ENCODE data around the gene SPACA4.

SPACA4 gene

DNA sequence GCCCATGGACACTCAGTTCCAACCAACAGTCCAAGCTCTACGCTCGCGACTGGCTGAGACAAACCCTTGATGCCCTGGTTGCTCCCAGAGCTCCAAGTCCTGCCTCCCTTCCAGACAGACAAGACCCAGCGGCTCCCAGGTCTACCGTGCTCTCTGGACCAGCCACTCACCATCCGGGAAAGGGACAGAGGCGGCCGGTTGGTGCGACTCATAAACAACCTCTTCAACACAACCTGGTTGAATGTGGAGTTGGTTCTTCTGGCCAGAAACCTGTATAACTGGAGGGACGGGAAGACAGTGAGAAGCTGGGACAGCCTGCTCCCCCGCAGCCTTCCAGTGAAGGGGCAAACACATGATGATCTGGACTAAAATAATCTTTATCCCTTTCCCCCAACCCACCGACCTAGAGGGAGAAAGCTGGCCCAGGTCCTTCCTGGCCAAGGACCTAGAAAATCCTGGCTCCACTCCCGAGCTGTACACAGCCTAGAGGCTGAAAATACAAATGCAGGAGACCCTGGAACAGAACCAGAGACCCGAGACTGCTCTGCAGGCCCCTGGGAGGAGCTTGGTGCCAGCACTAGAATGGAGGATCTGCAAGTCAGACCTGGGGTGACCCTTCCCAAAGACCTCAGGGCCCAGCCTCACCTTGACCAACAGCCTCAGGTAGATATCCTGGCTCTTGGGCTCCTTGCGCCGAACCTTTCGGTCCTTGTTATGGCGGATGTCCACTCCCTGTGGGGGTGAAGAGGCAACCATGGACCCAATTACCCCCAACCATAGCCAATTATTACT is 10.8 kb downstream of the SPACA4 start:
- in situ Hi-C loops (cut with HindIII; ENCODE audit: low sequenced_read_pairs): no loop called here
- DNase-seq (ENCODE audit: low read depth): peak; percentile 45
- TF ChIP-seq, protein P1, sequence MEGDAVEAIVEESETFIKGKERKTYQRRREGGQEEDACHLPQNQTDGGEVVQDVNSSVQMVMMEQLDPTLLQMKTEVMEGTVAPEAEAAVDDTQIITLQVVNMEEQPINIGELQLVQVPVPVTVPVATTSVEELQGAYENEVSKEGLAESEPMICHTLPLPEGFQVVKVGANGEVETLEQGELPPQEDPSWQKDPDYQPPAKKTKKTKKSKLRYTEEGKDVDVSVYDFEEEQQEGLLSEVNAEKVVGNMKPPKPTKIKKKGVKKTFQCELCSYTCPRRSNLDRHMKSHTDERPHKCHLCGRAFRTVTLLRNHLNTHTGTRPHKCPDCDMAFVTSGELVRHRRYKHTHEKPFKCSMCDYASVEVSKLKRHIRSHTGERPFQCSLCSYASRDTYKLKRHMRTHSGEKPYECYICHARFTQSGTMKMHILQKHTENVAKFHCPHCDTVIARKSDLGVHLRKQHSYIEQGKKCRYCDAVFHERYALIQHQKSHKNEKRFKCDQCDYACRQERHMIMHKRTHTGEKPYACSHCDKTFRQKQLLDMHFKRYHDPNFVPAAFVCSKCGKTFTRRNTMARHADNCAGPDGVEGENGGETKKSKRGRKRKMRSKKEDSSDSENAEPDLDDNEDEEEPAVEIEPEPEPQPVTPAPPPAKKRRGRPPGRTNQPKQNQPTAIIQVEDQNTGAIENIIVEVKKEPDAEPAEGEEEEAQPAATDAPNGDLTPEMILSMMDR (IDR thresholded peaks at IDR 0.05; ENCODE audit: low read depth, low read length, missing control alignments): peak; percentile 12
- H3K4me3 ChIP-seq (ENCODE audit: low read depth, low read length): peak overlapping the region; percentile 90

DNA sequence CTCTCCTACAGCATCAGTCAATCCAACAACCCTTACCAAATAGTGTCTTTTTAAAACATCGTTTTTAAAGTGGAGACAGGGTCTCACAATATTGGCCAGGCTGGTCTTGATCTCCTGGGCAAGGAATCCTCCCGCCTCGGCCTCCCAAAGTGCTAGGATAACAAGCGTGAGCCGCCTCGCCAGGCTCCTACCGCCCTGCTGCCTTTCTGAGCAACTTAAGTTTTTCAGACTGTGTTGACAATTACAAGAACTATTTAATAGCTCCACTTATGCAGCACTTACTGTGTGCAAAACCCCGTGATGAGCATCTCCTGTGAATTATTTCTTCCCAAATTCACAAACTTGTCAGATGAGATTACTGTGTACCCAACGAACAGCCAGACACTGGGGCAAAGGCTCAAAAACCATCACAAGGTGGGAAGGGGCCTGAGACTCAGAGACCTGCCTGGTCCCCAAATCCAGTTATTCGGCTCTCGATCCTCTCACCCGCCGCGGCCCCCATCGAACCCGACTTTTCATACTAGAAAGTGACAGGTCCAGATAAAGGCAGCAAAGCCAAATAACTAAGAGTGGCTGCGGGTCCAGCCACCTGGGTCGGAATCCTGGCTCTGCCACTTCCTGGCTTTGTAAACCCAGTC is 11.9 kb downstream of the SPACA4 start:
- peak overlapping the region; percentile 90 for H3K4me3 ChIP-seq (ENCODE audit: low read depth, low read length)
- TF ChIP-seq, protein P1 (IDR thresholded peaks at IDR 0.05; ENCODE audit: low read depth, low read length, missing control alignments): no peak
- in situ Hi-C loops (cut with HindIII; ENCODE audit: low sequenced_read_pairs): no loop called here
- DNase-seq (ENCODE audit: low read depth): no peak

DNA sequence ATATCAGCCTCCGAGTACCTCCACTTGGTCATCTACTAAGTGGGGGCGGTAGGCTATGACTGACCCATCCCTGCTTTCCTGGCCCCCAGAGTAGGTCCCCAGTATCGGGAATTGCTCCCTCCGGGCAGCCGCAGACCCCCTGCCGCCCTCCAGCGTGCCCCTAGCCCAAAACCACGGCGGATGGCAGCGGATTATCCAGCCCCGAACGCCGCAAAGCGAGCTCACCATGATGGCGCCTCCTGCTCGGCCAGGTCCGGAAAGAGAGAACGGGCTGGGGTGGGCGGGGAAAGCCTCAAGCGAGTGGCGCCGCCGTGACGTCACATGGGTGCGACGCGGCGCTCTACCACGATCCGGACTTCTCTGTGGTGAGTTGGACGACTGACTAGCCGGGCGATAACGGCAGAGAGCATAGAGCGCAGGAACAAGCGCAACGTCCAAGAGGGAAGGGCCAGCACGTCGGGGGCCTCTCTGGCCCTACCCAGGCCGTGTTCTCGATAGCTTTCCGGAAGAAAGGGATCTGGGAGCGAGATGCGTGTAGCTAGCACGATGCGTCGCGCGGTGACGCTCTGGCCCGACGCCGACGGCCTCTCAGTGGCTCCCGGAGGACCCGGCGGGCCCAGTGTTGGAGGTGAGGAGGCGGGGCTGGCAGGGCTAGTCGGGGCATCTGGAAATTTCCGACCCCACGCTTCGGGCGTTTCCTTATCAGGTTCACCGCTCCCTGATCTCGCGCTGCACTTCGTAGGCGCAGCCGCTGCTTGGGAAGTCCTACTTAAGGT is 12.6 kb downstream of the SPACA4 start, which contains the start of the genes RPL18 and SPHK2:
Gene RPL18, minus strand, starts transcription at position 263 of the 776 bp plus-strand sequence. Its CDS starts 35 bp downstream, at position 228.
Gene SPHK2, plus strand, starts transcription at position 591 of the 776 bp plus-strand sequence. CDS start 1,009 bp downstream, outside the sequence.
- in situ Hi-C loops (cut with HindIII; ENCODE audit: low sequenced_read_pairs): no loop called here
- TF ChIP-seq, protein P1 (IDR thresholded peaks at IDR 0.05; ENCODE audit: low read depth, low read length, missing control alignments): no peak
- DNase-seq (ENCODE audit: low read depth): peak; percentile 99
- peak within 1 kb of the TSS; percentile 90 for H3K4me3 ChIP-seq (ENCODE audit: low read depth, low read length)

DNA sequence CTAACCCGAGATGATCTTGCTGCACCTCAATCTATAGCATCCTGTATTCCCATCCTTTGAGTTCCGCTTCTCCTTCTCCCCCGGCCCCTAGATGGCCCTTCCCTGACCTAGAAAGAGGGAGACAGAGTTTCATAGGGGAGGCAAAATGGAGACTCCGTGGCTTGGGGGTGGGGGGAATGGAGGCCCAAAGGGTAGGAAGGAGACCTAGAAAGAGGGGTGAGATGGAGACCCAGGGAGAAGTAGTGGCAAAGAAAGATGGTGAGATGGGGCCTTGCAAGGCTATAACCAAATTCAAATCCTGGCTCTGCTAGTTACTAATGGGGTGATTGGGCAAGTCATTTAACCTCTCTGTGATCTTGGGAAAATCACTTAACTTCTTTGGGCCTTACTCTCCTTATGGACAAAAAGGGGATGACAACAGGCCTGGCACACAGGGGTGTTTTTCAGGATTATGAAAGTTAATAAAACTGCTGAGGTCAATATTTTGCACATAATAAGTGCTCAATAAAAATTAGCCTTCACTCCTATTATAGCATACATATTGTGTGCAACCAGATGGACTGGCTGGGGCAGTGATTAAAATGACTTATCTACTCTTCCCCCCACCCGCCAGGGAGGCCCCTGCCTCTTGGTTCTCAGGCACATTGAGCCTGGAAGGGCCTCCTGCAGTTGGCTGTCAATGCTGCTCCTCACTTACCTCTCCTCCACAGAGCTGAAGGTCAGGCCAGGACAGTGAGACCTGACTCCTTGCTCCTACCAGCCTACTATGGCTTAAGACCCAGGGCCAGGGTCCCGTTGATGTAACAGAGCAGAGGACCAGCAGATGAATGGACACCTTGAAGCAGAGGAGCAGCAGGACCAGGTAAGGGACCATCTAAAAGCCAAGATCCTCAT is 13.4 kb downstream of the SPACA4 start:
- peak overlapping the region; percentile 90 for H3K4me3 ChIP-seq (ENCODE audit: low read depth, low read length)
- no peak for DNase-seq (ENCODE audit: low read depth)
- TF ChIP-seq, protein P1 (IDR thresholded peaks at IDR 0.05; ENCODE audit: low read depth, low read length, missing control alignments): no peak
- in situ Hi-C loops (cut with HindIII; ENCODE audit: low sequenced_read_pairs): no loop called here

DNA sequence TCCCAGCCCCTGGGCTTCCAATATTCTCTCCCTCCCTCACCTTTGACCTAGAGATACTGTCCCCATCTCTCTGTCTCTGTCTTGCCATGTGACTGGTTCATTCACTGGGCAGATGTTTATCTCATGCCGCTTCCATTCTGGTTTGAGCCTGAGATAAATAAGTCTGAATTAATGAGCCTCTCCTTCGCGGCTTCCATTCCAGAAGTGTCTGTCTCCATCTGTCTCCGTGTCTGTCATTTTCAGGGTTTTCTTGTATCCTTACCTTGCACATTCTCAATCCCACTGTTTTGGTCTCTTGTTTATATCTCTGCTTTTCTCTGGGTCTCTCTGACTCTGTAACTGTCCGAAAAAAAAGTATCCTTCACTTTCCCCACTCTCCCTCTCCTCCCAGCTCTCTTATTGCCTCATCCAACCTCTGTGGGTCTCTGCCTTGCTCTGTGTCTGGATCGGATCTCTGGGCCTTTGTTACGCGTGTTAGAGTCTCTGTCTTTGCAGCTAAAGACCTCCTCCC is 17.1 kb downstream of the SPACA4 start:
- TF ChIP-seq, protein P1 (IDR thresholded peaks at IDR 0.05; ENCODE audit: low read depth, low read length, missing control alignments): no peak
- DNase-seq (ENCODE audit: low read depth): no peak
- in situ Hi-C loops (cut with HindIII; ENCODE audit: low sequenced_read_pairs): no loop called here
- peak overlapping the region; percentile 58 for H3K4me3 ChIP-seq (ENCODE audit: low read depth, low read length)
